Fibroblast of lung (primary cell): ENCODE data around the gene SET. TPM values are rescaled to one million over a fixed set of nuclear protein-coding genes. Genes with fewer than 3 reads are reported as not detected.

Experiments used
- DNase-seq, 2 donors: peaks; one replicate each; pipeline versions ENCODE4 v3.0.0 to v3.0.0-alpha.2; 2010; ENCODE audit warnings: low read depth in 2 of 2
- H2AFZ ChIP-seq: 2 replicates; pipeline ENCODE4 v1.5.1; 2012; ENCODE audit warnings: low read length, control low read depth, inconsistent platforms
- H3K27ac ChIP-seq: 2 replicates; pipeline ENCODE4 v1.5.1; 2011; ENCODE audit warnings: low read length, control low read depth; ENCODE audit not compliant: insufficient read depth
- H3K27me3 ChIP-seq: 2 replicates; pipeline ENCODE4 v1.5.1; 2011; ENCODE audit warnings: mild to moderate bottlenecking, low read length; ENCODE audit not compliant: control insufficient read depth, insufficient read depth
- H3K36me3 ChIP-seq: 2 replicates; pipeline ENCODE4 v1.5.1; 2011; ENCODE audit warnings: low read length; ENCODE audit not compliant: control insufficient read depth, insufficient read depth
- H3K4me1 ChIP-seq: 2 replicates; pipeline ENCODE4 v1.5.1; 2011; ENCODE audit warnings: low read length; ENCODE audit not compliant: control insufficient read depth, insufficient read depth; ENCODE audit errors: extremely low read depth
- H3K4me2 ChIP-seq: 2 replicates; pipeline ENCODE4 v1.5.1; 2011; ENCODE audit warnings: low read length, control low read depth; ENCODE audit not compliant: insufficient read depth; ENCODE audit errors: extremely low read depth
- H3K4me3 ChIP-seq, 4 experiments: fragments of 200-600 bp in 1 of 4; sonication (generic) in 1 of 4; replicated peaks in 1 of 4; 2 replicates each; pipeline ENCODE4 v1.5.1; 2011 to 2016; ENCODE audit warnings: low read length in 4 of 4, low read depth in 3 of 4, mild to moderate bottlenecking in 3 of 4, control low read depth in 2 of 4, inconsistent platforms in 1 of 4, mixed read lengths in 1 of 4; ENCODE audit not compliant: insufficient read depth in 1 of 4; ENCODE audit errors: control extremely low read depth in 1 of 4
- H3K79me2 ChIP-seq: 2 replicates; pipeline ENCODE4 v1.5.1; 2012; ENCODE audit warnings: mild to moderate bottlenecking, low read length, inconsistent platforms; ENCODE audit not compliant: control insufficient read depth, insufficient read depth
- H3K9ac ChIP-seq: 2 replicates; pipeline ENCODE4 v1.5.1; 2011; ENCODE audit warnings: mild to moderate bottlenecking, low read length, control low read depth; ENCODE audit not compliant: insufficient read depth
- H3K9me3 ChIP-seq: 2 replicates; pipeline ENCODE4 v1.5.1; 2012; ENCODE audit warnings: low read depth, low read length; ENCODE audit not compliant: control insufficient read depth, insufficient read depth
- H4K20me1 ChIP-seq: 2 replicates; pipeline ENCODE4 v1.5.1; 2011; ENCODE audit warnings: low read length; ENCODE audit not compliant: control insufficient read depth, insufficient read depth; ENCODE audit errors: extremely low read depth
- CTCF ChIP-seq, 2 donors: IDR thresholded peaks in 1 of 2; conservative IDR thresholded peaks in 1 of 2; 1 replicate in 1 of 2; 2 replicates in 1 of 2; pipeline ENCODE4 v1.5.1; 2011 to 2012; ENCODE audit warnings: low read length in 2 of 2, control low read depth in 1 of 2, inconsistent platforms in 1 of 2, low read depth in 1 of 2, mild to moderate bottlenecking in 1 of 2
- EZH2 ChIP-seq: IDR thresholded peaks from 2 replicates; pipeline ENCODE4 v1.5.1; 2012; ENCODE audit warnings: low read length, control low read depth, mild to moderate bottlenecking; ENCODE audit errors: missing control alignments
- polyA plus RNA-seq, 2 donors: library from polyadenylated mRNA; depleted of rRNA in 1 of 2; stranded (reverse) in 1 of 2; unstranded in 1 of 2; fragments of >200 nt; gene quantifications; 2 replicates each; pipeline ENCODE4 v1.2.1, GENCODE V29; 2011 to 2012; ENCODE audit warnings: missing spikeins in 1 of 2
- total RNA-seq: library from RNA; depleted of rRNA; stranded (reverse); fragments of >200 nt; gene quantifications from 2 replicates; pipeline ENCODE4 v1.2.1, GENCODE V29; 2014

SET gene
- total and polyA plus RNA-seq, 2 donors (not counting 1 experiment from before 2014, with no cell fraction given): 256 to 456 TPM

GRCh38 chr9:128704356-128704670 is 15.3 kb downstream of the SET start:
- H3K4me1 ChIP-seq: peaks cover 4% of the 10 kb centered on the region
- H3K27me3 ChIP-seq: no peaks in the 10 kb centered on the region
- no peaks in the 10 kb centered on the region for H3K9me3 ChIP-seq
- H3K4me3 ChIP-seq: no peak overlapping the region
- TF ChIP-seq CTCF (conservative IDR thresholded peaks at IDR 0.05 in 1 of 2, IDR thresholded peaks at IDR 0.05 in 1 of 2; ENCODE audit: low read depth in 1 of 2, low read length in 2 of 2): no peak
- no peak for TF ChIP-seq EZH2
- no peak overlapping the region for H2AFZ ChIP-seq
- DNase-seq: no peak
- no peak overlapping the region for H3K27ac ChIP-seq
- H3K9ac ChIP-seq: no peak overlapping the region
- no peak overlapping the region for H3K4me2 ChIP-seq
- H3K79me2 ChIP-seq: no peaks in the 10 kb centered on the region
- no peaks in the 10 kb centered on the region for H4K20me1 ChIP-seq
- H3K36me3 ChIP-seq: no peaks in the 10 kb centered on the region

GRCh38 chr9:128705051-128705965 is 16.3 kb downstream of the SET start:
- Histone ChIP-seq H3K9ac (no peak overlapping the region), H3K27me3 (no peaks in the 10 kb centered on the region), H4K20me1 (no peaks in the 10 kb centered on the region), H3K9me3 (no peaks in the 10 kb centered on the region), H3K4me3 (no peak overlapping the region), H3K36me3 (no peaks in the 10 kb centered on the region), H3K4me2 (no peak overlapping the region), H3K4me1 (peaks cover 4% of the 10 kb centered on the region), H2AFZ (no peak overlapping the region), H3K79me2 (no peaks in the 10 kb centered on the region), H3K27ac (no peak overlapping the region)
- no peak for DNase-seq
- TF ChIP-seq EZH2 (no peak), CTCF (conservative IDR thresholded peaks at IDR 0.05 in 1 of 2, IDR thresholded peaks at IDR 0.05 in 1 of 2; ENCODE audit: low read depth in 1 of 2, low read length in 2 of 2) (no peak)

- Histone ChIP-seq H3K27me3 (no peaks in the 10 kb centered on the region), H3K9me3 (no peaks in the 10 kb centered on the region), H3K79me2 (no peaks in the 10 kb centered on the region), H3K27ac (no peak overlapping the region), H3K4me3 (no peak overlapping the region), H3K9ac (no peak overlapping the region), H3K4me1 (peaks cover 4% of the 10 kb centered on the region), H2AFZ (no peak overlapping the region), H3K36me3 (no peaks in the 10 kb centered on the region), H4K20me1 (no peaks in the 10 kb centered on the region), H3K4me2 (no peak overlapping the region)
- TF ChIP-seq CTCF (conservative IDR thresholded peaks at IDR 0.05 in 1 of 2, IDR thresholded peaks at IDR 0.05 in 1 of 2; ENCODE audit: low read depth in 1 of 2, low read length in 2 of 2) (no peak), EZH2 (no peak)
- DNase-seq: no peak
These were observed 17.0 kb downstream of the SET start for GRCh38 chr9:128706045-128706444.
